DMS79 (cell line): ENCODE results near the gene DNAJB4.
"Not testable (repeated sequence)": the region's sequence is repeated elsewhere in the genome, so short reads cannot be mapped to it uniquely, and the experiment has no call there.

Experiments
- DNase-seq: peaks from one replicate; lab custom pipeline; 2025; lab: John Stamatoyannopoulos, UW

Gene DNAJB4

GRCh38 chr1:78064886-78065285, 60.1 kb downstream of the DNAJB4 start:
- not testable (repeated sequence) for DNase-seq
